H1 (cell line): ENCODE data around the gene ZNF576. TPM values are rescaled to one million over a fixed set of nuclear protein-coding genes. Genes with fewer than 3 reads are reported as not detected.

Source experiments
- CTCF ChIA-PET: fragments of 300-600 bp; sonication (Branson Sonifier 250); formaldehyde crosslinking; loops from one replicate; lab custom pipeline; 2021; ENCODE audit not compliant: partially characterized antibody; lab: Charles Lee
- POLR2A ChIA-PET: fragments of 300-600 bp; sonication (Branson Sonifier 250); formaldehyde crosslinking; loops from one replicate; lab custom pipeline; 2021; ENCODE audit warnings: inconsistent platforms; ENCODE audit not compliant: partially characterized antibody; lab: Charles Lee
- DNase-seq, 2 experiments: peaks; one replicate each; pipeline versions ENCODE4 v3.0.0 to v3.0.0-alpha.2; 2010 to 2022; ENCODE audit warnings: low spot score in 2 of 2, low read depth in 1 of 2, mixed read lengths in 1 of 2
- FAIRE-seq: peaks from 2 replicates; lab custom pipeline; 2011; peaks lifted over from hg19 to GRCh38; lab: Jason Lieb, UNC
- H2AFZ ChIP-seq: 2 replicates; pipeline ENCODE4 v1.8.1; 2012; ENCODE audit warnings: low read length, inconsistent platforms
- H2AK5ac ChIP-seq: 2 replicates; pipeline ENCODE4 v1.6.1; 2013; ENCODE audit warnings: low read depth, low read length
- H2BK120ac ChIP-seq: replicated peaks from 2 replicates; pipeline ENCODE3; 2013; ENCODE audit warnings: low read depth, low read length, inconsistent platforms
- H2BK12ac ChIP-seq: 2 replicates; pipeline ENCODE4 v1.6.1; 2013; ENCODE audit warnings: low read depth, low read length
- H2BK15ac ChIP-seq: 2 replicates; pipeline ENCODE4 v1.6.1; 2013; ENCODE audit warnings: low read length
- H2BK20ac ChIP-seq: 2 replicates; pipeline ENCODE4 v1.6.1; 2013; ENCODE audit warnings: low read length
- H2BK5ac ChIP-seq: 2 replicates; pipeline ENCODE4 v1.6.1; 2013; ENCODE audit warnings: low read depth, low read length
- H3K14ac ChIP-seq: 2 replicates; pipeline ENCODE4 v1.6.1; 2013; ENCODE audit warnings: inconsistent platforms; ENCODE audit not compliant: insufficient read length
- H3K18ac ChIP-seq: 2 replicates; pipeline ENCODE4 v1.6.1; 2013; ENCODE audit warnings: low read length; ENCODE audit errors: extremely low read depth
- H3K23ac ChIP-seq: 2 replicates; pipeline ENCODE4 v1.6.1; 2013; ENCODE audit warnings: inconsistent platforms; ENCODE audit not compliant: insufficient read length
- H3K23me2 ChIP-seq: 2 replicates; pipeline ENCODE4 v1.6.1; 2013; ENCODE audit warnings: low read depth, low read length
- H3K27ac ChIP-seq: 2 replicates; pipeline ENCODE4 v1.6.1; 2011; ENCODE audit warnings: low read depth, low read length, inconsistent platforms
- H3K27me3 ChIP-seq, 4 experiments: replicated peaks in 1 of 4; 1 replicate in 1 of 4; 2 replicates in 3 of 4; pipeline versions ENCODE4 v1.6.1 to v1.8.1; 2011 to 2013; ENCODE audit warnings: low read length in 3 of 4, mild to moderate bottlenecking in 3 of 4, inconsistent platforms in 2 of 4, mixed read lengths in 2 of 4, moderate library complexity in 1 of 4; ENCODE audit not compliant: control insufficient read depth in 3 of 4, insufficient read depth in 3 of 4; ENCODE audit errors: extremely low read depth in 1 of 4
- H3K36me3 ChIP-seq, 4 experiments: 2 replicates each; pipeline versions ENCODE4 v1.6.1 to v1.8.1; 2011 to 2013; ENCODE audit warnings: mild to moderate bottlenecking in 4 of 4, low read length in 3 of 4, moderate library complexity in 2 of 4, control low read depth in 1 of 4, inconsistent platforms in 1 of 4; ENCODE audit not compliant: insufficient read depth in 4 of 4, control insufficient read depth in 2 of 4
- H3K4ac ChIP-seq: replicated peaks from 2 replicates; pipeline ENCODE3; 2013; ENCODE audit warnings: low read length, low read depth, mixed read lengths, inconsistent platforms; ENCODE audit not compliant: insufficient read length
- H3K4me1 ChIP-seq, 4 experiments: replicated peaks in 1 of 4; 1 replicate in 1 of 4; 2 replicates in 3 of 4; pipeline versions ENCODE4 v1.6.1 to v1.8.1; 2011 to 2013; ENCODE audit warnings: low read length in 3 of 4, inconsistent platforms in 2 of 4, mixed read lengths in 1 of 4; ENCODE audit not compliant: insufficient read depth in 4 of 4, control insufficient read depth in 3 of 4
- H3K4me2 ChIP-seq, 2 experiments: 2 replicates each; pipeline versions ENCODE4 v1.6.1 to v1.8.1; 2011 to 2013; ENCODE audit warnings: low read depth in 2 of 2, low read length in 2 of 2, control low read depth in 1 of 2, inconsistent platforms in 1 of 2, mild to moderate bottlenecking in 1 of 2; ENCODE audit not compliant: insufficient read depth in 1 of 2
- H3K4me3 ChIP-seq, 4 experiments: fragments of 200-600, 300-600 bp in 1 of 4; sonication (generic), shearing (Covaris generic), sonication (Bioruptor Twin) in 1 of 4; 2 replicates each; pipeline versions ENCODE4 v1.5.1 to v1.8.1; 2011 to 2016; ENCODE audit warnings: low read length in 4 of 4, low read depth in 3 of 4, control low read depth in 2 of 4, inconsistent platforms in 2 of 4, mild to moderate bottlenecking in 2 of 4, mixed read lengths in 1 of 4, moderate library complexity in 1 of 4; ENCODE audit not compliant: insufficient read depth in 2 of 4; ENCODE audit errors: extremely low read depth in 1 of 4
- H3K56ac ChIP-seq: replicated peaks from 2 replicates; pipeline ENCODE3; 2013; ENCODE audit warnings: low read depth, mild to moderate bottlenecking, mixed read lengths, low read length, inconsistent platforms; ENCODE audit not compliant: insufficient read length
- H3K79me1 ChIP-seq: 2 replicates; pipeline ENCODE4 v1.6.1; 2013; ENCODE audit warnings: low read depth, low read length, control low read depth
- H3K79me2 ChIP-seq, 2 experiments: 2 replicates each; pipeline versions ENCODE4 v1.6.1 to v1.8.1; 2012 to 2013; ENCODE audit warnings: low read length in 2 of 2, mild to moderate bottlenecking in 2 of 2, inconsistent platforms in 1 of 2; ENCODE audit not compliant: insufficient read depth in 2 of 2, control insufficient read depth in 1 of 2
- H3K9ac ChIP-seq, 4 experiments: replicated peaks in 1 of 4; 1 replicate in 1 of 4; 2 replicates in 3 of 4; pipeline versions ENCODE4 v1.6.1 to v1.8.1; 2011 to 2013; ENCODE audit warnings: low read depth in 3 of 4, low read length in 3 of 4, control low read depth in 2 of 4, mild to moderate bottlenecking in 2 of 4, moderate library complexity in 2 of 4, inconsistent platforms in 1 of 4; ENCODE audit errors: extremely low read depth in 1 of 4
- H3K9me3 ChIP-seq, 2 experiments: 2 replicates each; pipeline versions ENCODE4 v1.6.1 to v1.8.1; 2012 to 2013; ENCODE audit warnings: mild to moderate bottlenecking in 2 of 2, moderate library complexity in 2 of 2, control low read depth in 1 of 2, inconsistent platforms in 1 of 2, low read depth in 1 of 2, low read length in 1 of 2, mixed read lengths in 1 of 2; ENCODE audit not compliant: insufficient read depth in 2 of 2
- H4K20me1 ChIP-seq, 2 experiments: replicated peaks in 1 of 2; 2 replicates each; pipeline versions ENCODE3 to v1.8.1; 2011 to 2013; ENCODE audit warnings: inconsistent platforms in 2 of 2, low read length in 2 of 2, mild to moderate bottlenecking in 1 of 2; ENCODE audit not compliant: insufficient read depth in 2 of 2, control insufficient read depth in 1 of 2
- H4K5ac ChIP-seq: 2 replicates; pipeline ENCODE4 v1.6.1; 2013; ENCODE audit warnings: low read length, low read depth, mixed read lengths, inconsistent platforms; ENCODE audit not compliant: insufficient read length
- H4K8ac ChIP-seq: 2 replicates; pipeline ENCODE4 v1.8.0; 2013; ENCODE audit warnings: mild to moderate bottlenecking, moderate library complexity, low read length, inconsistent platforms; ENCODE audit not compliant: insufficient read depth; ENCODE audit errors: extremely low read depth
- H4K91ac ChIP-seq: replicated peaks from 2 replicates; pipeline ENCODE3; 2013; ENCODE audit warnings: low read length, mixed read lengths, inconsistent platforms; ENCODE audit not compliant: insufficient read length
- BACH1 ChIP-seq: IDR thresholded peaks from 2 replicates; pipeline ENCODE4 v1.6.1; 2012; ENCODE audit warnings: low read length, improper control_type of control experiment
- CREB1 ChIP-seq: IDR thresholded peaks from 2 replicates; pipeline ENCODE4 v1.6.1; 2012; ENCODE audit warnings: inconsistent platforms
- CTCF ChIP-seq, 3 experiments: IDR thresholded peaks; 1 replicate in 2 of 3; 2 replicates in 1 of 3; pipeline versions ENCODE4 v1.5.1 to v1.6.1; 2011; ENCODE audit warnings: low read length in 3 of 3, mild to moderate bottlenecking in 3 of 3, inconsistent platforms in 2 of 3, low read depth in 1 of 3, moderate library complexity in 1 of 3; ENCODE audit not compliant: insufficient read depth in 1 of 3; ENCODE audit errors: control extremely low read depth in 1 of 3
- EZH2 ChIP-seq: fragments of 200-600 bp; sonication (generic); IDR thresholded peaks from 2 replicates; pipeline ENCODE4 v1.7.1; 2012; ENCODE audit warnings: low read depth, mild to moderate bottlenecking, moderate library complexity, low read length, inconsistent platforms; ENCODE audit not compliant: severe bottlenecking
- HDAC2 ChIP-seq, 2 experiments: fragments of 300-600 bp in 1 of 2; sonication (generic) in 1 of 2; IDR thresholded peaks; 2 replicates each; pipeline ENCODE4 v1.6.1; 2011 to 2012; ENCODE audit warnings: low read depth in 2 of 2, low read length in 2 of 2, mild to moderate bottlenecking in 2 of 2, moderate library complexity in 2 of 2, borderline replicate concordance in 1 of 2, inconsistent platforms in 1 of 2
- HDAC6 ChIP-seq: IDR thresholded peaks from one replicate; pipeline ENCODE4 v1.7.1; 2012; ENCODE audit warnings: low read depth, mild to moderate bottlenecking, inconsistent platforms, low read length, moderate library complexity
- RFX5 ChIP-seq: IDR thresholded peaks from 2 replicates; pipeline ENCODE4 v1.6.1; 2011; ENCODE audit warnings: low read depth, low read length, improper control_type of control experiment, borderline replicate concordance
- TBP ChIP-seq: IDR thresholded peaks from 2 replicates; pipeline ENCODE4 v1.6.1; 2011; ENCODE audit warnings: low read depth, low read length, improper control_type of control experiment
- USF2 ChIP-seq: IDR thresholded peaks from 2 replicates; pipeline ENCODE4 v1.6.1; 2011; ENCODE audit warnings: low read length, improper control_type of control experiment
- WGBS, 2 experiments: shearing (Covaris generic) in 1 of 2; methylation state at CpG; one replicate each; pipeline versions ENCODE4 v1.1.6 to v1.1.7; 2013 to 2015; ENCODE audit warnings: low lambda C conversion rate in 2 of 2, mixed read lengths in 2 of 2, inconsistent platforms in 1 of 2, low coverage in 1 of 2, missing lambda C conversion rate in 1 of 2; ENCODE audit not compliant: insufficient replicate concordance in 2 of 2, insufficient coverage in 1 of 2, insufficient read length in 1 of 2; ENCODE audit errors: extremely low coverage in 1 of 2, missing lambda C conversion rate in 1 of 2; 5-methylcytosine and 5-hydroxymethylcytosine counted together
- polyA plus RNA-seq, 7 experiments: library from polyadenylated mRNA; depleted of rRNA in 3 of 7; stranded (reverse) in 5 of 7; unstranded in 2 of 7; fragments of >200 nt in 5 of 7; fragments of 200-250 nt in 2 of 7; gene quantifications; 1 replicate in 5 of 7; 2 replicates in 1 of 7; 4 replicates in 1 of 7; pipeline versions ENCODE4 v1.2.1 to v1.2.3, GENCODE V29; 2011 to 2013; ENCODE audit warnings: missing spikeins in 2 of 7, mixed read lengths in 2 of 7
- total RNA-seq: library from RNA; stranded (reverse); fragmentation: NEBNext Ultra II Directional; extraction: Animal tissue kit (Norgen Biotek cat#: 25700); gene quantifications from 2 replicates; pipeline ENCODE4 v1.2.1, GENCODE V29; 2021

ZNF576 gene
- total and polyA plus RNA-seq, 2 of the 8 experiments (the other 6 are each of a cell fraction or from before 2014, with no cell fraction given) = 13.6 to 32.4 TPM

GRCh38 chr19:43624933-43625332 is 28.5 kb downstream of the ZNF576 start:
- Histone ChIP-seq H3K4me2 (peak overlapping the region in 1 of 2 experiments; percentile 52; a peak in 2 of 4 replicates), H3K9ac (no peak overlapping the region), H2BK15ac (no peak overlapping the region), H3K4me3 (no peak overlapping the region), H2AFZ (no peak overlapping the region), H3K23ac (no peak overlapping the region), H2BK120ac (no peak overlapping the region), H3K27ac (no peak overlapping the region), H4K20me1 (peaks cover 1 to 4% of the 10 kb centered on the region in 2 experiments), H3K36me3 (no peaks in the 10 kb centered on the region; a peak in 2 of 8 replicates), H3K79me2 (no peaks in the 10 kb centered on the region; a peak in 1 of 4 replicates), H2BK5ac (no peak overlapping the region), H2BK20ac (no peak overlapping the region), H3K27me3 (no peaks in the 10 kb centered on the region), H3K56ac (no peak overlapping the region), H3K23me2 (peaks cover 3% of the 10 kb centered on the region), H4K5ac (no peak overlapping the region), H2AK5ac (no peak overlapping the region), H3K4ac (no peak overlapping the region), H3K4me1 (peaks cover 2 to 9% (median 8%) of the 10 kb centered on the region in 4 experiments; a peak in 5 of 7 replicates), H3K9me3 (no peaks in the 10 kb centered on the region), H4K91ac (no peak overlapping the region), H4K8ac (no peak overlapping the region), H2BK12ac (no peak overlapping the region), H3K18ac (no peak overlapping the region), H3K79me1 (no peaks in the 10 kb centered on the region; the same call in 1 of the 2 replicates), H3K14ac (no peak overlapping the region)
- 9% methylated on average over 25 of the region's 30 CpGs; no CpG with 5 or more reads in 1 of the 2 experiments for WGBS, 2 experiments
- POLR2A ChIA-PET = interaction anchor here (0.6 to 2.4 kb wide), 5 partner anchors 10 to 114 kb away, joined by 3 to 12 read pairs (median 4); partner anchors contain the start of genes IRGQ and ZNF576
- CTCF ChIA-PET = interaction anchor here (0.7 to 3.8 kb wide), 11 partner anchors 10 to 79 kb away, joined by 3 to 30 read pairs (median 9); partner anchors contain the start of genes IRGQ, SRRM5 and ZNF576
- DNase-seq (peak in 1 of 2 experiments; percentile 96), FAIRE-seq (no peak)
- TF ChIP-seq USF2 = no peak
- no peak for TF ChIP-seq RFX5
- TF ChIP-seq HDAC6 = no peak
- no peak for TF ChIP-seq BACH1
- TF ChIP-seq TBP = no peak
- peak; percentile 58; the same call in 1 of the 2 replicates for TF ChIP-seq CREB1
- peak; percentile 68 to 91 (median 78) for TF ChIP-seq CTCF (IDR thresholded peaks at IDR 0.05; ENCODE audit: control extremely low read depth in 1 of 3, insufficient read depth in 1 of 3, low read depth in 1 of 3, low read length in 3 of 3)
- TF ChIP-seq EZH2 = no peak
- peak in 1 of 2 experiments; percentile 76; a peak in 2 of 4 replicates for TF ChIP-seq HDAC2 (IDR thresholded peaks at IDR 0.05; ENCODE audit: borderline replicate concordance in 1 of 2, low read depth in 2 of 2, low read length in 2 of 2)
